Measurements from ENCODE around the gene RPUSD3.
"Not testable (repeated sequence)": the region's sequence is repeated elsewhere in the genome, so short reads cannot be mapped to it uniquely, and the experiment has no call there.

The RPUSD3 gene

GRCh38 chr3:9843715-9844438 is at the start of gene RPUSD3:
RPUSD3 (minus strand) TSS chr3:9844008; CDS start chr3:9843990, 18 bp downstream.
- DNase-seq: no peak

GRCh38 chr3:9891072-9891622 is 47.3 kb upstream of the RPUSD3 start:
- DNase-seq: no peak

GRCh38 chr3:9890249-9891071 is 46.7 kb upstream of the RPUSD3 start, which contains the start of gene JAGN1:
JAGN1 (plus strand) TSS chr3:9890610; CDS start chr3:9890723, 113 bp downstream.
- no peak for DNase-seq

GRCh38 chr3:9889405-9889804 is 45.6 kb upstream of the RPUSD3 start:
- DNase-seq: no peak

- DNase-seq: no peak
Observed at GRCh38 chr3:9888540-9888939, 44.7 kb upstream of the RPUSD3 start.

- DNase-seq: no peak
Observed at GRCh38 chr3:9887480-9887879, 43.7 kb upstream of the RPUSD3 start.

- DNase-seq: no peak
Observed at GRCh38 chr3:9886328-9886727, 42.5 kb upstream of the RPUSD3 start.

GRCh38 chr3:9884555-9885165 is 40.9 kb upstream of the RPUSD3 start:
- DNase-seq: no peak

GRCh38 chr3:9883706-9884554 is 40.1 kb upstream of the RPUSD3 start:
- DNase-seq: no peak

GRCh38 chr3:9881441-9881840 is 37.6 kb upstream of the RPUSD3 start:
- no peak for DNase-seq

GRCh38 chr3:9879830-9880549 is 36.2 kb upstream of the RPUSD3 start, which contains the start of gene CIDEC:
CIDEC (minus strand) TSS chr3:9880253; CDS start chr3:9878486, 1,767 bp downstream.
- DNase-seq: no peak

- DNase-seq: no peak
Observed at GRCh38 chr3:9878700-9879099, 34.9 kb upstream of the RPUSD3 start.

GRCh38 chr3:9876991-9877390 is 33.2 kb upstream of the RPUSD3 start:
- DNase-seq: no peak

GRCh38 chr3:9876255-9876654 is 32.4 kb upstream of the RPUSD3 start:
- DNase-seq: not testable (repeated sequence)

GRCh38 chr3:9875448-9875847 is 31.6 kb upstream of the RPUSD3 start:
- no peak for DNase-seq

GRCh38 chr3:9872067-9872466 is 28.3 kb upstream of the RPUSD3 start:
- DNase-seq: not testable (repeated sequence)

GRCh38 chr3:9870978-9871377 is 27.2 kb upstream of the RPUSD3 start:
- no peak for DNase-seq

GRCh38 chr3:9869955-9870354 is 26.1 kb upstream of the RPUSD3 start:
- no peak for DNase-seq

- no peak for DNase-seq
Observed at GRCh38 chr3:9867106-9867505, 23.3 kb upstream of the RPUSD3 start.

- no peak for DNase-seq
Observed at GRCh38 chr3:9866639-9867038, 22.8 kb upstream of the RPUSD3 start.

- DNase-seq: not testable (repeated sequence)
Observed at GRCh38 chr3:9865125-9865637, 21.4 kb upstream of the RPUSD3 start.

Data from NCI-H2081 treated with DMSO at 0.1 percent for 48 hours (cell line).